SJSA1 (cell line): ENCODE data around the gene AUNIP. TPM values are rescaled to one million over a fixed set of nuclear protein-coding genes. Genes with fewer than 3 reads are reported as not detected.

ENCODE experiments used
- DNase-seq, 2 experiments: peaks; one replicate each; pipeline ENCODE4 v3.0.0-alpha.2; 2015 to 2020; ENCODE audit warnings: low spot score in 2 of 2, low read depth in 1 of 2
- H3K27ac ChIP-seq: fragments of 250-450 bp; sonication (Bioruptor Pico); 2 replicates; pipeline ENCODE4 v1.5.1; 2020; ENCODE audit warnings: mild to moderate bottlenecking, moderate library complexity
- H3K27me3 ChIP-seq: fragments of 250-450 bp; sonication (Bioruptor Pico); replicated peaks from 2 replicates; pipeline ENCODE4 v1.5.1; 2020; ENCODE audit warnings: mild to moderate bottlenecking, moderate library complexity
- H3K36me3 ChIP-seq: fragments of 250-450 bp; sonication (Bioruptor Pico); 2 replicates; pipeline ENCODE4 v1.5.1; 2020; ENCODE audit warnings: mild to moderate bottlenecking
- H3K4me1 ChIP-seq: fragments of 250-450 bp; sonication (Bioruptor Pico); replicated peaks from 2 replicates; pipeline ENCODE4 v1.6.1; 2021; ENCODE audit warnings: mild to moderate bottlenecking
- H3K4me3 ChIP-seq: fragments of 250-450 bp; sonication (Bioruptor Pico); 2 replicates; pipeline ENCODE4 v1.5.1; 2020; ENCODE audit warnings: mild to moderate bottlenecking
- H3K9me3 ChIP-seq: fragments of 250-450 bp; sonication (Bioruptor Pico); replicated peaks from 2 replicates; pipeline ENCODE4 v1.5.1; 2020; ENCODE audit warnings: mild to moderate bottlenecking
- total RNA-seq: library from RNA; depleted of rRNA; stranded (reverse); fragments of >200 nt; shearing (Covaris generic); gene quantifications from 2 replicates; pipeline ENCODE4 v1.2.3, GENCODE V29; 2014

Gene AUNIP
- total RNA-seq, 1 experiment from 2014 or later: 9.5 TPM

GRCh38 chr1:25800703-25801377 lies 58.4 kb downstream of the AUNIP start:
- Histone ChIP-seq H3K27me3 (no peaks in the 10 kb centered on the region), H3K27ac (no peak overlapping the region), H3K36me3 (peaks cover 17% of the 10 kb centered on the region), H3K4me1 (peaks cover 14% of the 10 kb centered on the region), H3K4me3 (peak overlapping the region; percentile 44), H3K9me3 (no peaks in the 10 kb centered on the region)
- DNase-seq: peak in 1 of 2 experiments; percentile 7

- DNase-seq: peak in 1 of 2 experiments; percentile 72
These were observed 59.1 kb downstream of the AUNIP start, which contains the start of gene SELENON for GRCh38 chr1:25799935-25800702. Gene SELENON, plus strand, starts transcription at chr1:25800193. Its CDS starts 38 bp downstream, at chr1:25800231.

GRCh38 chr1:25799352-25799934 lies 59.8 kb downstream of the AUNIP start:
- Histone ChIP-seq H3K4me1 (peaks cover 14% of the 10 kb centered on the region), H3K27ac (peak overlapping the region; percentile 46; the same call in 1 of the 2 replicates), H3K27me3 (no peaks in the 10 kb centered on the region), H3K9me3 (no peaks in the 10 kb centered on the region), H3K4me3 (peak overlapping the region; percentile 44), H3K36me3 (peaks cover 6% of the 10 kb centered on the region; the same call in 1 of the 2 replicates)
- DNase-seq: peak in 1 of 2 experiments; percentile 51

More at GRCh38 chr1:25799935-25800702, 59.1 kb downstream of the AUNIP start, which contains the start of gene SELENON:
- Histone ChIP-seq H3K27ac (peak within 1 kb of the TSS; percentile 46; the same call in 1 of the 2 replicates), H3K4me3 (peak within 1 kb of the TSS; percentile 44), H3K36me3 (peaks cover 9% of the 10 kb centered on the region), H3K4me1 (peaks cover 14% of the 10 kb centered on the region), H3K9me3 (no peaks in the 10 kb centered on the region), H3K27me3 (no peaks in the 10 kb centered on the region)

GRCh38 chr1:25798666-25799351 lies 60.4 kb downstream of the AUNIP start:
- no peaks in the 10 kb centered on the region for H3K9me3 ChIP-seq
- DNase-seq: no peak
- H3K4me1 ChIP-seq: peaks cover 11% of the 10 kb centered on the region
- H3K27me3 ChIP-seq: no peaks in the 10 kb centered on the region
- peaks cover 3% of the 10 kb centered on the region; the same call in 1 of the 2 replicates for H3K36me3 ChIP-seq
- no peak overlapping the region for H3K27ac ChIP-seq
- no peak overlapping the region for H3K4me3 ChIP-seq

- no peak for DNase-seq
- no peaks in the 10 kb centered on the region for H3K9me3 ChIP-seq
- H3K4me3 ChIP-seq: no peak overlapping the region
- no peaks in the 10 kb centered on the region for H3K27me3 ChIP-seq
- H3K4me1 ChIP-seq: peaks cover 11% of the 10 kb centered on the region
- peaks cover 2% of the 10 kb centered on the region; the same call in 1 of the 2 replicates for H3K36me3 ChIP-seq
- no peak overlapping the region for H3K27ac ChIP-seq
These were observed 61.3 kb downstream of the AUNIP start for GRCh38 chr1:25797939-25798338.

- Histone ChIP-seq H3K9me3 (no peaks in the 10 kb centered on the region), H3K27me3 (no peaks in the 10 kb centered on the region), H3K4me1 (peaks cover 11% of the 10 kb centered on the region), H3K36me3 (no peaks in the 10 kb centered on the region), H3K27ac (no peak overlapping the region), H3K4me3 (no peak overlapping the region)
- DNase-seq: peak; percentile 60 to 75
These were observed 62.3 kb downstream of the AUNIP start for GRCh38 chr1:25796811-25797458.

GRCh38 chr1:25795946-25796810 lies 63.1 kb downstream of the AUNIP start:
- H3K36me3 ChIP-seq: no peaks in the 10 kb centered on the region
- no peaks in the 10 kb centered on the region for H3K9me3 ChIP-seq
- no peaks in the 10 kb centered on the region for H3K27me3 ChIP-seq
- peaks cover 11% of the 10 kb centered on the region for H3K4me1 ChIP-seq
- H3K4me3 ChIP-seq: no peak overlapping the region
- DNase-seq: no peak
- no peak overlapping the region for H3K27ac ChIP-seq

- Histone ChIP-seq H3K4me1 (peaks cover 5% of the 10 kb centered on the region), H3K4me3 (no peak overlapping the region), H3K9me3 (no peaks in the 10 kb centered on the region), H3K36me3 (no peaks in the 10 kb centered on the region), H3K27me3 (no peaks in the 10 kb centered on the region), H3K27ac (no peak overlapping the region)
- DNase-seq: no peak
These were observed 64.0 kb downstream of the AUNIP start for GRCh38 chr1:25795211-25795610.

GRCh38 chr1:25794325-25794724 lies 64.9 kb downstream of the AUNIP start:
- Histone ChIP-seq H3K27me3 (no peaks in the 10 kb centered on the region), H3K4me1 (no peaks in the 10 kb centered on the region), H3K27ac (no peak overlapping the region), H3K4me3 (no peak overlapping the region), H3K36me3 (no peaks in the 10 kb centered on the region), H3K9me3 (no peaks in the 10 kb centered on the region)
- no peak for DNase-seq

GRCh38 chr1:25793585-25794170 lies 65.6 kb downstream of the AUNIP start:
- Histone ChIP-seq H3K27ac (no peak overlapping the region), H3K4me1 (no peaks in the 10 kb centered on the region), H3K9me3 (no peaks in the 10 kb centered on the region), H3K4me3 (no peak overlapping the region), H3K27me3 (no peaks in the 10 kb centered on the region), H3K36me3 (no peaks in the 10 kb centered on the region)
- no peak for DNase-seq

- H3K27ac ChIP-seq: no peak overlapping the region
- 0 out of 2 replicates have a peak, but pooled peaks cover under 1% of the 10 kb centered on the region for H3K4me1 ChIP-seq
- no peaks in the 10 kb centered on the region for H3K9me3 ChIP-seq
- no peak overlapping the region for H3K4me3 ChIP-seq
- no peak for DNase-seq
- H3K36me3 ChIP-seq: no peaks in the 10 kb centered on the region
- no peaks in the 10 kb centered on the region for H3K27me3 ChIP-seq
These were observed 67.1 kb downstream of the AUNIP start for GRCh38 chr1:25792115-25792514.

GRCh38 chr1:25790472-25790871 lies 68.8 kb downstream of the AUNIP start:
- no peak overlapping the region for H3K4me3 ChIP-seq
- no peaks in the 10 kb centered on the region for H3K36me3 ChIP-seq
- no peaks in the 10 kb centered on the region for H3K27me3 ChIP-seq
- no peak for DNase-seq
- H3K4me1 ChIP-seq: 0 out of 2 replicates have a peak, but pooled peaks cover 4% of the 10 kb centered on the region
- H3K27ac ChIP-seq: no peak overlapping the region
- H3K9me3 ChIP-seq: no peaks in the 10 kb centered on the region
